HG03521 (cell line): ENCODE results near the gene GMPS.
"Not testable (repeated sequence)": the region's sequence is repeated elsewhere in the genome, so short reads cannot be mapped to it uniquely, and the experiment has no call there.

Experiments
- ATAC-seq: cut with Tn5 transposase; IDR thresholded peaks from one replicate; pipeline ENCODE4 v1.9.1; 2021; ENCODE audit warnings: mild to moderate bottlenecking, moderate library complexity; ENCODE audit not compliant: unreplicated experiment

The GMPS gene

DNA sequence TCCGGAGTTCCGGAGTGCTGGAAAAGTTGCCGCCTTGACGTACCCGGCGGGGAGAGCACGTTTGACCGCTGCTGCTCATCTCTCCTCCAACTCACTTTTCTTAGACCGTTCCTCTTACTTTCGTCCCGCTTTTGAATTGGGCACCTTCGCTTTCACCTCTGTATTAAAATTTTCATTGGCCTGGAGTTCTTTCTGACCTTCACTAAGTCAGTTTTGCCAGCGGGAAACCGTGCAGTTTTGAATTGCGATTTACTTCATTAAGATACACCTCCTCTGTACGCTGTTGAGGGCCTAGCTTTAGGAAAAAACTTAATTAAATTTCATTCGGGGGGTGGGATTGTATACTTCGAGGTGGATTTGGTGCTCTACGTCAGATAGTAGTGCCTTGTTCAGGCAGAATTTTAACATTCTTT, 1.3 kb downstream of the GMPS start:
- no peak for ATAC-seq

DNA sequence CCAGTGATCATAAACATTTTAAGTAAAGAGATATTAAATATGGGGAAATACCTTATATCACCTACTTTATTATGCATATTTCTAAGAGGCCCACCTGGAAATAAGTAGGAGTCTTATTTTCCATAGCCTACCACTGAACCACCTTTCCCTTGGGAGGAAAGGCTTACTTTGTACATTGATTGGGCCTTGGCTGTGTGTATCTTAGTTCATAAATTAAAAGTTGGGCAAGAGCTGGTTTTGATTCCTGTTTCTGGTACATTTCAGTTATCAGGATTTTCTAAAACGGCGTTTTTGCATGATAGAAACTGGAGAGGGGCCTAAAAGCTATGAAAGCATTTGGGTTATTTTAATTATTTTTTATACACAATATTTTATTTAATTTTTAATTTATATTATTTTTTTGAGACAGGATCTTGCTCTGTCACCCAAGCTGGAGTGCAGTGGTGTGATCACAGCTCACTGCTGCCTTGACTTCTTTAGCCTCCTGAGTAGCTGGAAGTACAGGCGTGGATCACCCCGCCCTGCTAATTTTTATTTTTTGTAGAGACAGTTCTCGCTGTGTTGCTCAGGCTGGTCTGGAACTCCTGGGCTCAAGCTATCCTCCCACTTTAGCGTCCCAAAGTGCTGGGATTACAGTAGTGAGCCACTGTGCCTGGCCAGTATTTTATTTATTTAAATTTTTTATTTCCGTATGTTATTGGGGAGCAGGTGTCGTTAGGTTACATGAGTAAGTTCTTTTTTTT, 2.6 kb downstream of the GMPS start:
- no peak for ATAC-seq

DNA sequence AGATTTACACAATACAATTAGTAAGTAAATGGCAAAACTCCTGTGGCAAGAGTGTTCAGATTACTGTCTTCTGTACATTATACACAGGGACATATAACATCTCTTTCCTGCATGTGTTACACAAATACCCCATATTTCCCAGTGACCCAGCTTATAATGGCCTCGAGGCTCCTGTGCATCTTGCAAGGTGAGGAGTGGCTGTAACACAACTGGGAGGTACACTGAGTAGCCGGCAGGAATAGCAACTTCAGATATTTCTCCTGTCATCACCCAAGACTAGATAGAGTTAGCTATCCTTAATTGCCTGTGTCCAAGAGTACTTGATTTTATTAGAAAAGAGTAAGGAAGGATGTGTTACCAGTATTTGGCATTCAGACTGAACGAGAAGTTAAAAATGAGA, 5.6 kb downstream of the GMPS start:
- ATAC-seq = no peak

DNA sequence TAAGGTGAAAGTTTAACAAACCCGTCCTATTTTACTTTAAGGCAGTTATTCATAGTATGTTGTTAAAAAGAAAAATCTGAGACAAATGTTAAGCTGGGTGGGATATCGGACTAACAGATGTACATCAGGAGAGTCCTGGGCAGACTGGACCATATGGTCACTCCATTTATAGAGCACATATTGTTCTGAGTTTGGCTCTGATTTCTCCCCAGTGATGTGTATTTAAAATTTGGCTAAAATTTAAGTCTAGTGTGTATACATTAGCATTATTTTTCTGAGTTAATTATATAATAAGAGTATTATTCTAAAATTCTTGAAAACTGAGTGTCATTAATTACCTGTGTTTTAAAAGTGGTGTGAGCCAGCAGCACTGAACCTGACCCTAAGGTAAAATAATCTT, 6.1 kb downstream of the GMPS start:
- ATAC-seq = no peak

DNA sequence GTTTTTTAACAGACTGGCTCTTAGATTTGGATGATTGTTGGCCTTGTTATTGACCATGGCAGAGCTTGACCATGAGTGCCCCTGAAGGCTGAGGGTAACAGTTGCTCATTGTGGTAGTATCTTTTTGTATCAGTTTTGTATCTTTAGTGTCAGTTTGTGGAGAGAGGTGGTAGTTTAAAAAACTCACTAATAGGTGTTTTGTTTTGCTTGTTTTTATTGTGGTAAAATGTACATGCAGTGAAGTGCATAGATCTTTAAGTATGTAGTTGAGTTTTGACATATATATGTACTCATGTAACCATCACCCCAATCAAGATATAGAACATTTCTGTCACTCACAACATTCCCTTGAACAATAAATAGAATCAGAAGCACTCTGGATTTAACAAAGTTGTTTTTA, 9.8 kb downstream of the GMPS start:
- ATAC-seq = no peak

DNA sequence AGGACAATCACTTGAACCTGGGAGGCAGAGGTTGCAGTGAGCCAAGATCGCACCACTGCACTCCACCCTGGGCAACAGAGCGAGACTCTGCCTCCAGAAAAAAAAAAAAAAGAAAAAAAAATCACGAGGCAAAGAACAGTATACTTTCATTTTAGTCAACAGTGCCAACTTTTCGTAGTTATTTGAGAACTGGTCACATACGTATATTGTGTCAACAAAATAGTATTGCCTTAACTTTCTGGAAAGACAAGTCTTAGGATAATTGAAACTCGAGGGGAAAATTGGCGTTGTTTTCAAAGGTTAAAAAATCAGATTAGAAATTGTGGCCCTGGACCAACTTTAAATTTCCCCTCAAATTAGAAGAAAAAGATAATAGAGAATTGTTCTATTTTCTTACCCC, 13.8 kb downstream of the GMPS start:
- no peak for ATAC-seq

DNA sequence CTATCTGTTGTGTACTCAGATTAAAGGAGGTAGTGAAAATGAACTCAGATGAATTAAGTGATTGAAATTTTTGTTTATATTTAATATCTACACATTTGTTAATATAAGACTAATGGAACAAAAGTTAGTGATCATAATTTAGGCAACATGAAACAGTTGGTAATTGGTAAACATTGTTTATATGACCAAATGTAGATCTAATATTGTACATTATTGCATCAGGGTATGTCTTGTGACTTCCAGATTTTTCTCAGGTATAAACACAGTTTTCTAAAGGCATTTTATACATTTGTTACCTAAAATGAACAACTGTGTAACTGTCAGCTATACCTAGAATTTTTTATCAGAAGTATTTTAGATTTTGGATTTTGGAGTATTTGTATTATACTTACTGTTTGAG, 14.8 kb downstream of the GMPS start:
- ATAC-seq = no peak

DNA sequence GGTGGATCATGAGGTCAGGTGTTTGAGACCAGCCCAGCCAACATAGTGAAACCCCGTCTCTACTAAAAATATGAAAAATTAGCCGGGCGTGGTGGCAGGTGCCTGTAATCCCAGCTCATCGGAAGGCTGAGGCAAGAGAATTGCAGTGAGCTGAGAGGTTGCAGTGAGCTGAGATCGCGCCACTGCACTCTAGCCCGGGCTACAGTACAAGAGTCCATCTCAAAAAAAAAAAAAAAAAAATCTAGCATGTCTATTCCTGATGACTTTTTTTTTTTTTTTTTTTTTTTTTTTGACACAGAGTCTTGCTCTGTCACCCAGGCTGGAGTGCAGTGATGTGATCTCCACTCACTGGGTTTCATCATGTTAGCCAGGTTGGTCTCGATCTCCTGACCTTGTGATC, 15.9 kb downstream of the GMPS start:
- not testable (repeated sequence) for ATAC-seq

DNA sequence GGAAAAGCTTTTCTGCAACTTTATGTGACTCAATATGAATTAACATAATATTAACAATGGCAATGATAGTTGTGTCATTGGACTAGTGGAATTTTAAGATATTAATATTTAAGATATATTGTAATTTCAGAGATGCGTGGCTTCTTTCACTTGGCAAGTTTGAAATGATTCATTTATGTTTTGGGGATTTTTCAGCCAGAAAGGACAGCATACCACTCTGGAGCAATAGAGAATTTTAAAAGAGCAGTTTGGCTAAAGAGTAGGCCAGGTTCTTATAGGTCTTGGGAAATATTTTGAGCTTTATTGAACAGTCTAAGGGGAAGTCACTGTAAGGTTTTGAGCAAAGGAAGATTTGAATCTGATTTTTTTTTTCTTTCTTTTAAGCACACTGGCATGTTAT, 16.5 kb downstream of the GMPS start:
- no peak for ATAC-seq

DNA sequence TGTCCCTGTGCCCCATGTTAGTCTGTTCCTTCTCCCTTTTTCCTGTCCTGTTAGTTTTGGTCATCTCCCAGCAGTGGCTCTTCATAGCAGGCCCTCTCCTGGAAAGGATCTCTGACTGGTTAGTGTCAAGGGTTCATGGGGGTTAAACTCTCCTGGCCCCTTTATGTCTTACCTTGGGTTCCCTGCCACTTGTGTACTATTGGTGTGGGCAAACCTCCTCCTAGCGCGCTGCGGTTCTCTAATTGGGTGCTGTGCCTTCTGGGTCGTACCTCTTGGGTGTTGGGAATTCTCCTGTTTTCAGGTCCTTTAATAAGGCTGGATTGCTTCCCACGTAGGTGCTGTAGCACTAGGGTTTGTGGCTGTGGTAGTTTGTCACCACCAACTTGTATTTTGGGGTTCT, 18.8 kb downstream of the GMPS start:
- no peak for ATAC-seq

DNA sequence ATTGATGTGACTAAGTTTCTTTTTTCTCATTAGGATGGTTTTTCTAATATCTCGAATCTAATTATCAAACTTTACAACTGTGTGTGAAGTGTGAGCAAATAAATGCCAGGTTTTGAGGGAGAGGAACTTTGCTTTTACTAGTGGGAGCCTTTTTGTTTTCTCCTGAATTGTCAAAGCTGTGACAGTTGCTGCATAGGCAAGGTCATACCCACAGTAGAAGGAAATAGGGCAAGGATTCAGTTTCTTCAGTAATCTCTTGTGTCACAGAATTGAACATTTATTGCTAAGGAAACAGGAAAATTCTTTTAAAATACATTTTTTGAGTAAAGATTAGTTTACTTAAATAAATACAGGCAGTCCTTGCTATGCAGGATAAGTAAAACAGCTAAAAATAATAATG, 19.5 kb downstream of the GMPS start:
- no peak for ATAC-seq

DNA sequence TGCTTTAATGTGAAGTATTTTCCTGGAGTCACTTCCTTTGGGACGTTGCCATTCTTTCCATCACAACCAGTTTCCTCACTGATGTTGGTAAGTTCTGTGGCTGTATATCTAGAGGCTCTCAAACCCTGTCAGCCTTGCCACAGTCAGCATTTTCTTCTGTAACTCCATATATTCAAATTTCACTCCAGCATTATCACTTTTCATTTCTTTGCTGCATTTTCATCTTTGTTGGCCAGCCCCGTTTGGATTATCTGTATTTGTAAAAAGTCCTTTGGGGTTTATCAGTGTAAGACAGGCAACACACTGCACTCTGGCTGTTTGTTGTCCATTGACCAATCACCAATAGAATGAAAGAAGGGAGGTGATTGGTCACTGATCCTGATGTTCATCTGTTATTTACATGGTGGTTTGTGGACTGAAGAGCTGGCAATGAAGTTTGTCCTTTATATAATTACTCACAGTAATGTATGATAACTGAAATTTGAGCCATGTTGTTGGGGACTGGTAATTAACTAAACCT, 20.3 kb downstream of the GMPS start:
- ATAC-seq = no peak

DNA sequence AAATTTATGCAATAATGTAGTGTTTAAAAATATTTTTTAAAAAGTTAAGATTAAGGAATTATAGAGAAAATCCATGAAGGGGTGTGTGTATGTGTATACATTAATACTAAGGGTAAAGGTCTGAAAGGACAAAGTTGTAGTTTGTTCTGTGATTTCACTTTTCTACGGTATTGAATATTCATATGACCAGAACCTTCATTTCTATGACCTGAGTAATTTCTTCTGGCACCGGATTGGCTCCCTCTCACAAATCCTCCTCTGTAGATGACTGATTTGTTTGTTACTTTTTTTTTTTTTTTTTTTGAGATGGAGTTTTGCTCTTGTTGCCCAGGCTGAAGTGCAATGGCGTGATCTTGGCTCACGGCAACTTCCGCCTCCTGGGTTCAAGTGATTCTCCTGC, 20.9 kb downstream of the GMPS start:
- ATAC-seq = no peak

DNA sequence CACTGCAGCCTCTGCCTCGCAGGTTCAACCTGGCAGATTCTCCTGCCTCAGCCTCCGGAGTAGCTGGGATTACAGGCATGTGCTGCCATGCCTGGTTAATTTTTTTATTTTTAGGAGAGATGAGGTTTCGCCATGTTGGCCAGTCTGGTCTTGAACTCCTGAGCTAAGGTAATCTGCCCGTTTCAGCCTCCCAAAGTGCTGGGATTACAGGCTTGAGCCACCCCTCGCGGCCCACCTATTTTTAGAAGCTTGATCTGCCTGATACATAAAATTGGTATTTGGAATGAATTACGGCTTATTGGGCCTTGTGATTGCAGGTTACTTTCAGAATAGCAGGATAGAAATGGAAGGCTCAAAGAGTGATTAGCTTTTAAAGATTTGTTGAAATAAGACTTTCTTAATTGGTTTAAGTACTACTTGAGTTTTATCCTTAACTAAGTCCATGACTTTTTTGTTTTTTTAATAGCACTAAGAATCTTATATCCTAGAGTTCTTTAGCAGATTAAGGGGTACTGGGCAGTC, 25.0 kb downstream of the GMPS start:
- no peak for ATAC-seq

DNA sequence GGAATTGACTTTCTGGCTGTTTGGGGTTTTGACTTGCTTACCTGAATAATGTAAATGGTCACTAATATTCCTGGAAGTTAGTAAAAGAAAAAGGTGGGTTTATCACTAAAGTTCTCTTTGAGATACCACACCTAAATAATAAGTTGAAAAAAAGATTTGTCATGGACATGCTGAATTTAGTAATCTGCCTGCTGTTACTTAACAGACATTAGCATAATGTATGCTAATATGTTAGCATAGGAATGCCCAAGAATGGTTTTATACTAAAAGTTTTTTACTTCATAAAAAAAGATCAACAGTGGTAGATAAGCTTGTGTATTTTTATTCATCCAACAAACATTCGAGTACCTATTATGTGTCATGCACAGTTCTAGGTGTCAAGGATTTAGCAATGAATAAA, 36.5 kb downstream of the GMPS start:
- no peak for ATAC-seq

DNA sequence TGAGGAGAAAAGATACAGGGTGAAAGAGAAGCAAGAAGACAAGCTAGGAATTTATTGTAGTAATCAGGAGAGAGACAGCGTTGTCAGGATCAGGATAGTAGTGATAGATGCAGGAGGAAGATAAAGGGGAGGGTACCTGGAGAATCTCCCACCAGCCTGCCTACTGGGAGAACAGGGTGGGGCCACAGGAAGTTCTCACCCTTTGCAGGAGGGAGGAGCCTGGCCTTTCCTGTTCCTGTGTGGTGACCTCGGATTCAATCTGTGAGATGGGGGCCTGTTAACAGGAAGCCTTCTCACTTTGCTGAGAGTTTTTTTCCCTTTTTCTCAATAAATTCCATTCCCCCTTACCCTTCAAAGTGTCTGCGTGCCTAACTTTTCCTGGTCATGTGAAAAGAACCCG, 37.6 kb downstream of the GMPS start:
- ATAC-seq = no peak

DNA sequence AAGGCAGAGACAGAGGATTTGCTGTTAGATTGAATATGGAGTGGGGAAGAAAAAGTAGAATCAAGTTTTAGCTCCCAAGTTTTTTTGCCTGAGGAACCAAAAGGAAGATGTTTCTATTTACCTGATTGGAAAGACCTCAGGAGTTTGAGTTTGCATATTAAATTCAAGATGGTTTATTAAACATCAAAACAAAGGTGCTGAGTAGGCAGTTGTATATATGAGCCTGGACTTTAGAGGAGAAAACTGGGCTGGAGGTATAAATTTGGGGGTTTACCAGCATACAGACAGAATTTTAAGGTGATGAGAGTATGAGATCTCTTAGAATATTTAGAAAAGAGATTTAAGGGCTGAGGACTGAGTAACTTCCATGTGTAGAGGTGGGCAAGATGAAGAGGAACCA, 38.2 kb downstream of the GMPS start:
- ATAC-seq = no peak

DNA sequence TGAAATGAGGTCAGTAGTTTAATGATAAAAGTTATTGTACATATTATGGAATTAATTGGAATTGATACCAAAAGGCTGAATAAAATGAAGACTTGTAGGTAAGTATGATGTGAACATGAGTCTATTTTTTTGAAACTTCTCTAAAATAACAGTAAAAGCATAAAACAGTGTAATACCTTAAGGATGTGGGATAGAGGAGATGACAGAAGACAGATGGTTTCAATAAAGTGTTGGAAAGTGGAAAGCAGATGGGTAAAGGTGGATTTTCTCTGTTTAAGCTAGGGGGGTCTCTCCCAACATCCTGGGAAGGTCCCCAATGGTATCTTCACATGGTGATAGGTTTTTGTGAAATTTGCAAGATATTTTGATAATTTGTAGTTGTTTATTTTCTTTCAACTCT, 41.6 kb downstream of the GMPS start:
- ATAC-seq = no peak

DNA sequence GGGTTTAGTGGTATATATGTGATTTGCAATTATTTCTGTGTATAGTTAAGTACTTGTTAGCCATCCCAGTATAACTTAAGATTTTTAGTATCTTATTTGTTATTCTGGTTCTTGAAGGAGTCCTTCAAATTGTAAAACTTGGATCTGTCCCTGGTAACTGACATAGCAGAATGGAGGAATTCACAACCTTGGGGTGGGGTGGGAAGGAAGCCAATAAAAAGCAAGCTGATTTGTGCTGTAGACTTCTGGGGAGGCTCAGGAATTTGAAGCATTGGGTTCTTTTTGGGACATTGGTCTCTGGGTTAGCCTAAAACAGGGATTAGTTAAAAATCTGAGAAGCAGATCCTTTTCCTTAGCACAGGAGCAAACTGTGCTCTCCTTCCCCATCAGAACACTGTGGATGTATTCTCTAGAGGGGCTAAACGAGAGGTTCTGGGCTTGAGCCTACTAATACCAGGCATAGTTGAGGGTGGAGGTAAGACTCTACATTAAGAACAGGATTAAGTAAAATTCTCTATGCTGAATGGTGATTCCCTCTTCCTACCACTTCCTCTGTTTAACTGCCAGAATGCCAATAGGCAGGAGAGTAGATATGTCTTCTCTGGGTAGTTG, 42.2 kb downstream of the GMPS start:
- ATAC-seq = no peak

DNA sequence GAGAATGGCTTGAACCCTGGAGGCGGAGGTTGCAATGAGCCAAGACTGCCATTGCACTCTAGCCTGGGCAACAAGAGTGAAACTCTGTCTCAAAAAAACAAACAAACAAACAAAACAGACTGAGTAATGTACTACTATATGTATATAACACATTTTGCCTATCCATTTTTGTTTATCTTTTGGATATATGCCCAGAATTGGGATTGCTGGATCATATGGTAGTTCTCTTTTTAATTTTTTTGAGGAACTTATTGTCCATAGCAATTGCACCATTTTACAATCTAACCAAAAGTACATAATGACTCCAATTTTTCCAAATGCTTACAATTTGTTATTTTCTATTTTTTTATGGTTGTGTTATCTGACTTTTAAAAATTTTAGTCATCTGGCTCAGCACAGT, 47.3 kb downstream of the GMPS start:
- ATAC-seq = no peak

DNA sequence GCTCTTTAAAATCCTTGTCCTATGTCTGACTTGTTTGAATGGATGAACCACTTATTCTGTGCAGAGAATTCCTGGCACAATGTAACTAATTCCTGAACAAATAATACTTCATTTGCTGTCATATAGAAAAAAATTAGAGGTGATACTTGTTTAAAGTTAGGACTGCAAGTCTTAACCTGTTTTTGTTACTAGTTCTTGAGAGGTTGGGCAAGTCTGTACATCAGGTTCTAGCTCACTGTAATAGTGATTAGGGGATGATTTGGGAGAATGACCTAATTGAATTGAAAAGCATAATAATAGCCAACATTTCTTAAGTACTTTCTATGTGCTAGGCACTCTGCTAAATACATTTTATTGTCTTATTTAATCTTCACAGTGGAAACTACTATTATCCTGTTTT, 49.3 kb downstream of the GMPS start:
- ATAC-seq = no peak

DNA sequence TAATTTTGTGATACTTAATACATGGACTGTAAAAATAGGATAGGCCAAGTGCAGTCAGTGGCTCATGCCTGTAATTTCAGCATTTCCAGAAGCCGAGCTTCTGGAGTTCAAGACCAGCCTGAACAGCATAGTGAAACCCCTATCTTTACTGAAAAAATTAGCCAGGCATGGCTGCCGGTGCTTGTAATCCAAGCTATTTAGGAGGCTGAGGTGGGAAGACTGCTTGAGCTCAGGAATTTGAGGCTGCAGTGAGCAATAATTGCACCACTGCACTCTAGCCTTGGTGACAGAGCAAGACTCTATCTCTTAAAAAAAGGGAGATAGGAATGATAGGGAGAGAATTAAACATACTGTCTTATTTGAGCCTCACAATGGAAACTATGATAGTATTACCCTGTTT, 51.0 kb downstream of the GMPS start:
- no peak for ATAC-seq

DNA sequence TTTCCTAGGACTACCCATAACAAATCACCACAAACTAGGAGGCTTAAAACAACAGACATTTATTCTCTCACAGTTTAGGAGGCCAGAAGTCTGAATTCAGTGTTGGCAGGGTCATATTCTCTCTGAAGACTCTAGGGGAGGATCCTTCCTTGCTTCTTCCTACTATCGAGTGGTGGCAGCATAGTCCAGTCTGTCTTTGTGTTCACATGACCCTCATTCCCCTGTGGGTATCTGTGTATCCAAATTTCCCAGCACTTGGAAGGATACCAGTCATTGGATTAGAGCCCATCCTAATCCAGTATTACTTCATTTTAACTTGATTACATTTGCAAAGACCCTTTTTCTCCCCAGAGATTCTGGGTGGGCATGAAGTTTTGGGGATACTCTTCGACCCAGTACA, 63.8 kb downstream of the GMPS start:
- no peak for ATAC-seq
